GM12878 (cell line): ENCODE data around the gene IFT81. TPM values are rescaled to one million over a fixed set of nuclear protein-coding genes. Genes with fewer than 3 reads are reported as not detected.
A peak's percentile ranks its signal among the peaks of the same experiment; 100 is the strongest.

Experiments used
- ATAC-seq: fragments of 200-7000 bp; cut with Tn5 transposase; 3 replicates; pipeline ENCODE4 v1.9.1; 2020; ENCODE audit warnings: mild to moderate bottlenecking, moderate library complexity
- BruUV-seq: library from RNA; stranded (reverse); fragments of 400-500 nt; replicated peaks from 2 replicates; lab custom pipeline; 2021; lab: Mats Ljungman, UMichigan
- CTCF ChIA-PET: fragments of 300-600 bp; sonication (Branson Sonifier 250); formaldehyde crosslinking; extraction: SDS; loops from one replicate; lab custom pipeline; 2021; ENCODE audit warnings: inconsistent platforms; lab: Yijun Ruan, JAX
- POLR2A ChIA-PET: fragments of 350-600 bp; formaldehyde crosslinking; extraction: SDS; loops from one replicate; lab custom pipeline; 2021; ENCODE audit warnings: inconsistent platforms; lab: Charles Lee
- RAD21 ChIA-PET: fragments of 300-600 bp; sonication (Branson Sonifier 250); formaldehyde crosslinking; loops from one replicate; lab custom pipeline; 2023; ENCODE audit warnings: antibody characterized with exemption; ENCODE audit not compliant: unreplicated experiment; lab: Charles Lee
- SMC1A ChIA-PET: fragments of 300-600 bp; sonication (Branson Sonifier 250); formaldehyde crosslinking; loops from one replicate; lab custom pipeline; 2023; ENCODE audit not compliant: unreplicated experiment, uncharacterized antibody; lab: Charles Lee
- DNase-seq: peaks from one replicate; pipeline ENCODE4 v3.0.0-alpha.2; 2011; ENCODE audit warnings: low read depth, low spot score
- FAIRE-seq: peaks from 3 replicates; lab custom pipeline; 2011; peaks lifted over from hg19 to GRCh38; lab: Jason Lieb, UNC
- H2AFZ ChIP-seq: 2 replicates; pipeline ENCODE4 v1.6.0; 2011; ENCODE audit warnings: low read depth, low read length, control low read depth; ENCODE audit not compliant: control insufficient read depth
- H3K27ac ChIP-seq: 2 replicates; pipeline ENCODE4 v1.5.1; 2011; ENCODE audit warnings: control low read depth; ENCODE audit not compliant: control insufficient read depth, insufficient read depth
- H3K27me3 ChIP-seq, 2 experiments: replicated peaks in 1 of 2; 2 replicates each; pipeline versions ENCODE4 v1.6.0 to v1.6.1; 2011; ENCODE audit warnings: low read length in 1 of 2; ENCODE audit not compliant: control insufficient read depth in 2 of 2, insufficient read depth in 2 of 2
- H3K36me3 ChIP-seq, 2 experiments: 2 replicates each; pipeline ENCODE4 v1.5.1; 2011; ENCODE audit warnings: low read length in 1 of 2; ENCODE audit not compliant: control insufficient read depth in 2 of 2, insufficient read depth in 2 of 2
- H3K4me1 ChIP-seq: 2 replicates; pipeline ENCODE4 v1.6.1; 2011; ENCODE audit warnings: mild to moderate bottlenecking, low read length, moderate library complexity, mixed read lengths; ENCODE audit not compliant: control insufficient read depth, insufficient read depth
- H3K4me2 ChIP-seq: 2 replicates; pipeline ENCODE4 v1.6.0; 2011; ENCODE audit warnings: control low read depth; ENCODE audit not compliant: control insufficient read depth, insufficient read depth
- H3K4me3 ChIP-seq: fragments of 200-600 bp; sonication (generic); 2 replicates; pipeline ENCODE4 v1.5.1; 2016
- H3K79me2 ChIP-seq: 2 replicates; pipeline ENCODE4 v1.6.0; 2011; ENCODE audit warnings: low read length; ENCODE audit not compliant: control insufficient read depth, insufficient read depth
- H3K9ac ChIP-seq: 2 replicates; pipeline ENCODE4 v1.8.0; 2011; ENCODE audit warnings: low read length, control low read depth, mixed read lengths; ENCODE audit not compliant: control insufficient read depth, insufficient read depth
- H3K9me3 ChIP-seq: replicated peaks from 3 replicates; pipeline ENCODE4 v1.5.1; 2011; ENCODE audit warnings: mild to moderate bottlenecking, low read length; ENCODE audit not compliant: control insufficient read depth, insufficient read depth
- H4K20me1 ChIP-seq: 2 replicates; pipeline ENCODE4 v1.6.0; 2011; ENCODE audit not compliant: control insufficient read depth, insufficient read depth
- ATF7 ChIP-seq: fragments of 450-650 bp; IDR thresholded peaks from 2 replicates; pipeline ENCODE4 v1.6.1; 2016; ENCODE audit warnings: low read depth, mild to moderate bottlenecking
- BHLHE40 ChIP-seq, 2 experiments: fragments of 450-650 bp in 1 of 2; IDR thresholded peaks; 2 replicates each; pipeline ENCODE4 v1.6.1; 2011 to 2017; ENCODE audit warnings: low read depth in 2 of 2, borderline replicate concordance in 1 of 2, improper control_type of control experiment in 1 of 2, low read length in 1 of 2, mild to moderate bottlenecking in 1 of 2
- BMI1 ChIP-seq: fragments of 450-650 bp; IDR thresholded peaks from 2 replicates; pipeline ENCODE4 v1.6.1; 2016; ENCODE audit warnings: mild to moderate bottlenecking, moderate library complexity, borderline replicate concordance
- RAD51 ChIP-seq: fragments of 450-650 bp; IDR thresholded peaks from 2 replicates; pipeline ENCODE4 v1.6.1; 2016; ENCODE audit warnings: moderate library complexity, mild to moderate bottlenecking, inconsistent platforms
- RFX5 ChIP-seq: IDR thresholded peaks from 2 replicates; pipeline ENCODE4 v1.6.1; 2011; ENCODE audit warnings: low read depth, low read length, improper control_type of control experiment
- SPI1 ChIP-seq: IDR thresholded peaks from 2 replicates; pipeline ENCODE4 v1.6.1; 2011; ENCODE audit warnings: low read depth, mild to moderate bottlenecking, low read length, moderate library complexity, borderline replicate concordance; ENCODE audit not compliant: insufficient read depth
- SUPT20H ChIP-seq: IDR thresholded peaks from 2 replicates; pipeline ENCODE4 v1.6.1; 2011; ENCODE audit warnings: low read depth, mild to moderate bottlenecking, low read length, moderate library complexity, borderline replicate concordance; ENCODE audit not compliant: control insufficient read depth
- TCF7 ChIP-seq: IDR thresholded peaks from 2 replicates; pipeline ENCODE4 v1.6.1; 2014; ENCODE audit warnings: antibody characterized with exemption, borderline replicate concordance
- USF2 ChIP-seq: IDR thresholded peaks from 2 replicates; pipeline ENCODE4 v1.6.1; 2011; ENCODE audit warnings: low read depth, low read length, improper control_type of control experiment, borderline replicate concordance
- ZNF622 ChIP-seq: fragments of 450-650 bp; IDR thresholded peaks from 2 replicates; pipeline ENCODE4 v1.6.1; 2017; ENCODE audit warnings: mild to moderate bottlenecking, inconsistent platforms
- WGBS: methylation state at CpG from one replicate; pipeline ENCODE4 v1.1.6; 2016; ENCODE audit warnings: low lambda C conversion rate; ENCODE audit not compliant: insufficient replicate concordance, insufficient coverage; ENCODE audit errors: missing lambda C conversion rate; 5-methylcytosine and 5-hydroxymethylcytosine counted together
- in situ Hi-C: fragments of 300-500 bp; cut with MboI; formaldehyde crosslinking; loops from 9 replicates; pipeline ENCODE4 v1.14.3; 2018; ENCODE audit warnings: mixed read lengths
- intact Hi-C: fragments of 100-400 bp; cut with micrococcal nuclease; formaldehyde crosslinking; loops from one replicate; pipeline ENCODE4 v1.14.2; 2022; ENCODE audit not compliant: unreplicated experiment
- polyA plus RNA-seq, 11 experiments: library from polyadenylated mRNA; depleted of rRNA in 4 of 11; unstranded in 6 of 11; stranded (reverse) in 5 of 11; fragments of >200 nt; fragmentation: Nextera tagmentation in 4 of 11; fragmentation: Illumina TruSeq in 1 of 11; extraction: Ambion mirVana in 4 of 11; extraction: Trizol in 1 of 11; gene quantifications; 1 replicate in 1 of 11; 2 replicates in 10 of 11; pipeline versions ENCODE4 v1.2.1 to v1.2.3, GENCODE V29; 2011 to 2016; ENCODE audit warnings: inconsistent platforms in 2 of 11, missing spikeins in 2 of 11, low read depth in 1 of 11
- total RNA-seq, 4 experiments: library from RNA; depleted of rRNA in 3 of 4; stranded (reverse); fragments of >200 nt in 3 of 4; fragmentation: Illumina TruSeq in 1 of 4; extraction: Trizol in 1 of 4; gene quantifications; 2 replicates each; pipeline versions ENCODE4 v1.2.1 to v1.2.3, GENCODE V29; 2013 to 2021

The IFT81 gene
- total and polyA plus RNA-seq, 10 of the 15 experiments (the other 5 are each of a cell fraction or from before 2014, with no cell fraction given): 4.1 to 9.9 (median 5.6) TPM

GRCh38 chr12:110149086-110149660 is 25.0 kb downstream of the IFT81 start:
- ChIA-PET SMC1A (no interaction called here), CTCF (no interaction called here)
- H3K4me3 ChIP-seq: no peak overlapping the region
- no TSS peak for BruUV-seq
- no peaks in the 10 kb centered on the region for H3K79me2 ChIP-seq
- TF ChIP-seq BMI1: no peak
- TF ChIP-seq BHLHE40 (IDR thresholded peaks at IDR 0.05; ENCODE audit: borderline replicate concordance in 1 of 2, low read depth in 2 of 2, low read length in 1 of 2): 0 out of 4 replicates have a peak, but pooled peaks of 1 of the 2 experiments have one; percentile 13
- TF ChIP-seq TCF7: no peak
- TF ChIP-seq SUPT20H: no peak
- no peak for TF ChIP-seq SPI1
- peak; percentile 17; the same call in 1 of the 2 replicates for TF ChIP-seq USF2
- peak; percentile 74 for TF ChIP-seq RAD51
- no peak for TF ChIP-seq ZNF622
- no peak for TF ChIP-seq ATF7
- no peak for TF ChIP-seq RFX5
- TF ChIP-seq, all 136 proteins: peak for 3
- ChIA-PET RAD21 (no interaction called here), POLR2A (no interaction called here)
- FAIRE-seq (peak; percentile 13), DNase-seq (peak; percentile 16), ATAC-seq (peak; percentile 93)
- Histone ChIP-seq H3K9ac (no peak overlapping the region), H3K27me3 (no peaks in the 10 kb centered on the region), H3K27ac (no peak overlapping the region), H4K20me1 (no peaks in the 10 kb centered on the region), H3K9me3 (no peaks in the 10 kb centered on the region; the same call in 2 of the 3 replicates), H3K36me3 (no peaks in the 10 kb centered on the region), H3K4me2 (no peak overlapping the region), H3K4me1 (peaks cover 4% of the 10 kb centered on the region), H2AFZ (peak overlapping the region; percentile 11)
- in situ Hi-C loops: no loop called here
- intact Hi-C loops: no loop called here
- WGBS: 85% methylated on average over 10 of the region's 10 CpGs
